ENCODE measurements around the gene PLA2G4D. TPM values are rescaled to one million over a fixed set of nuclear protein-coding genes. Genes with fewer than 3 reads are reported as not detected.

The PLA2G4D gene
- total and polyA plus RNA-seq, 7 donors: not detected

GRCh38 chr15:42110367-42110766 lies 16.0 kb upstream of the PLA2G4D start:
- Histone ChIP-seq H3K36me3 (ENCODE audit: insufficient read depth in 1 of 2, low read depth in 1 of 2) (no peaks in the 10 kb centered on the region), H3K4me1 (no peaks in the 10 kb centered on the region), H3K9me3 (no peaks in the 10 kb centered on the region), H3K4me3 (no peak overlapping the region), H3K27me3 (ENCODE audit: insufficient read depth in 3 of 3, low read length in 2 of 3) (peaks cover 0 to 3% (median 0%) of the 10 kb centered on the region in 3 donors), H3K27ac (no peak overlapping the region)
- ATAC-seq (no peak), DNase-seq (no peak)
- WGBS, 3 donors: 67 to 74% (median 69%) methylated on average over 3 of the region's 3 CpGs
- no peak for TF ChIP-seq CTCF (IDR thresholded peaks at IDR 0.05)
- intact Hi-C loops (cut with DNase I): no loop called here

GRCh38 chr15:42108806-42109205 lies 14.4 kb upstream of the PLA2G4D start:
- H3K4me3 ChIP-seq: no peak overlapping the region
- DNase-seq (no peak), ATAC-seq (no peak)
- H3K9me3 ChIP-seq: no peaks in the 10 kb centered on the region
- no peaks in the 10 kb centered on the region for H3K4me1 ChIP-seq
- WGBS, 3 donors: 70 to 76% (median 74%) methylated on average over 3 of the region's 3 CpGs
- no peak overlapping the region for H3K27ac ChIP-seq
- no peak for TF ChIP-seq CTCF (IDR thresholded peaks at IDR 0.05)
- no peaks in the 10 kb centered on the region for H3K36me3 ChIP-seq (ENCODE audit: insufficient read depth in 1 of 2, low read depth in 1 of 2)
- peaks cover 0 to 3% (median 0%) of the 10 kb centered on the region in 3 donors for H3K27me3 ChIP-seq (ENCODE audit: insufficient read depth in 3 of 3, low read length in 2 of 3)
- intact Hi-C loops (cut with DNase I): no loop called here

DNA sequence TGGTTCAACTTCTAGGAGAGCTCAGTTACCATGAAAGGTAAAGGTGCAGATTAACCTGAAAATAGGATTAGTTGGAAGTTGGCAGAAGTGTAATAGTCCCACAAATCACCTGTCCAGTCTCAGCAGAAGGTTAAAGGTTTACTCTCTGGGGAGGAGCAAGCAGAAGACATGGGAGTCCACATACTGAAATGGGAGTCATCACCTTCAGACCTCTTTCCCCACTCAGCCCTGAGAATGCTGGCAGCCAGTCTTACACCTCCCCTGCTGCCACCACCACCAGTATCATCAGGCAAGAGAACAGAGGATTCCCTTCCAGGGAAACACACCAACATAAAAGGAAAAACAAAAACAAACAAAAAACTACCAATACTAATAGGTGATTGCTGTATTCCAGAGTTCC lies 13.8 kb upstream of the PLA2G4D start:
- intact Hi-C loops (cut with DNase I): no loop called here

GRCh38 chr15:42107473-42107872 lies 13.1 kb upstream of the PLA2G4D start:
- Histone ChIP-seq H3K27me3 (ENCODE audit: insufficient read depth in 3 of 3, low read length in 2 of 3) (peaks cover 0 to 3% (median 0%) of the 10 kb centered on the region in 3 donors), H3K4me3 (no peak overlapping the region), H3K27ac (no peak overlapping the region), H3K36me3 (ENCODE audit: insufficient read depth in 1 of 2, low read depth in 1 of 2) (no peaks in the 10 kb centered on the region), H3K4me1 (no peaks in the 10 kb centered on the region), H3K9me3 (no peaks in the 10 kb centered on the region)
- 16 to 25% (median 22%) methylated on average over 7 of the region's 7 CpGs for WGBS, 3 donors
- TF ChIP-seq CTCF (IDR thresholded peaks at IDR 0.05): no peak
- intact Hi-C loops (cut with DNase I): no loop called here
- ATAC-seq (no peak), DNase-seq (no peak)

More for the DNA sequence above, 13.8 kb upstream of the PLA2G4D start:
- H3K27ac ChIP-seq: no peak overlapping the region
- ATAC-seq (no peak), DNase-seq (no peak)
- peaks cover 0 to 3% (median 0%) of the 10 kb centered on the region in 3 donors for H3K27me3 ChIP-seq (ENCODE audit: insufficient read depth in 3 of 3, low read length in 2 of 3)
- TF ChIP-seq CTCF (IDR thresholded peaks at IDR 0.05): no peak
- no peaks in the 10 kb centered on the region for H3K4me1 ChIP-seq
- H3K4me3 ChIP-seq: no peak overlapping the region
- H3K9me3 ChIP-seq: no peaks in the 10 kb centered on the region
- no peaks in the 10 kb centered on the region for H3K36me3 ChIP-seq (ENCODE audit: insufficient read depth in 1 of 2, low read depth in 1 of 2)

GRCh38 chr15:42106288-42106687 lies 11.9 kb upstream of the PLA2G4D start:
- no peak for ATAC-seq
- Histone ChIP-seq H3K36me3 (ENCODE audit: insufficient read depth in 1 of 2, low read depth in 1 of 2) (no peaks in the 10 kb centered on the region), H3K9me3 (no peaks in the 10 kb centered on the region), H3K4me1 (no peaks in the 10 kb centered on the region), H3K4me3 (no peak overlapping the region), H3K27ac (no peak overlapping the region), H3K27me3 (ENCODE audit: insufficient read depth in 3 of 3, low read length in 2 of 3) (peaks cover 0 to 3% (median 0%) of the 10 kb centered on the region in 3 donors)
- 88 to 90% (median 89%) methylated on average over 5 of the region's 5 CpGs for WGBS, 3 donors
- no peak for TF ChIP-seq CTCF (IDR thresholded peaks at IDR 0.05)
- intact Hi-C loops (cut with DNase I): no loop called here
- DNase-seq: no peak

Data from psoas muscle (tissue), 8 donors.